Subcutaneous adipose tissue (tissue), 4 donors: Measurements from ENCODE around the gene HMOX2. TPM values are rescaled to one million over a fixed set of nuclear protein-coding genes. Genes with fewer than 3 reads are reported as not detected.

Experiments used
- total RNA-seq, 4 donors: library from RNA; depleted of rRNA; stranded (reverse); fragments of >200 nt; gene quantifications; one replicate each; pipeline ENCODE4 v1.1.0, GENCODE V29; 2016
- TF ChIP-seq, protein P1 (sequence below): fragments of 450-650 bp; IDR thresholded peaks from one replicate; pipeline ENCODE4 v1.5.1; 2016; ENCODE audit warnings: low read depth, mild to moderate bottlenecking, control low read depth, antibody characterized with exemption, moderate library complexity

The HMOX2 gene
- total RNA-seq, 4 donors from 2014 or later = 57.8 to 131 (median 88.8) TPM

DNA sequence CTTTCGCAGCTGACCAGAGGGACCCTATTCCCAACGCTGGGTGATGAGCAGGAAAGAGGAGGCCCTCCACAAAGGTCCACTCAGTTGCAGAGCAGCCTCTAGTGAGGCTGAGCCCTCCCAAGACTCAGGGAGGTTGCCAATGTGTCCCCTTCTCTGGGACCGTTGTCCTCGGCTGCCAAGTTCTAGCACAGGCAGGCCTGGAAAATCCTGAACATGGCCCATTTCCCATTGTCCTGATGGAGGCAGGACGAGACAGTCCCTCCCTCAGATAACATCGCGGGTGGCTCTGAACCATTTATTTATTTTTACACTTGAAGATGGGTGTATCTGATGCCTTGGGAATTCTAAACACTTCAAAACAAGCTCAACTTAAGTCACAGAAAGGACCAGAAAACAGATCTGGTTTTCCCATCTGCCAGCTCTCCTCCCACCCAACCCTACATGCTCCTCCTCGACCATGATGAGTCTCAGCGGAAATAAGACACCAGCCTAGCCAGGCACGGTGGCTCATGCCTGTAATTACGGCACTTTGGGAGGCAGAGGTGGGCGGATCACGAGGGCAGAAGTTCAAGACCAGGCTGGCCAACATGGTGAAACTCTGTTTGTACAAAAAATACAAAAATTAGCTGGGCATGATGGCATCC, 49.6 kb downstream of the HMOX2 start:
- TF ChIP-seq, protein P1, sequence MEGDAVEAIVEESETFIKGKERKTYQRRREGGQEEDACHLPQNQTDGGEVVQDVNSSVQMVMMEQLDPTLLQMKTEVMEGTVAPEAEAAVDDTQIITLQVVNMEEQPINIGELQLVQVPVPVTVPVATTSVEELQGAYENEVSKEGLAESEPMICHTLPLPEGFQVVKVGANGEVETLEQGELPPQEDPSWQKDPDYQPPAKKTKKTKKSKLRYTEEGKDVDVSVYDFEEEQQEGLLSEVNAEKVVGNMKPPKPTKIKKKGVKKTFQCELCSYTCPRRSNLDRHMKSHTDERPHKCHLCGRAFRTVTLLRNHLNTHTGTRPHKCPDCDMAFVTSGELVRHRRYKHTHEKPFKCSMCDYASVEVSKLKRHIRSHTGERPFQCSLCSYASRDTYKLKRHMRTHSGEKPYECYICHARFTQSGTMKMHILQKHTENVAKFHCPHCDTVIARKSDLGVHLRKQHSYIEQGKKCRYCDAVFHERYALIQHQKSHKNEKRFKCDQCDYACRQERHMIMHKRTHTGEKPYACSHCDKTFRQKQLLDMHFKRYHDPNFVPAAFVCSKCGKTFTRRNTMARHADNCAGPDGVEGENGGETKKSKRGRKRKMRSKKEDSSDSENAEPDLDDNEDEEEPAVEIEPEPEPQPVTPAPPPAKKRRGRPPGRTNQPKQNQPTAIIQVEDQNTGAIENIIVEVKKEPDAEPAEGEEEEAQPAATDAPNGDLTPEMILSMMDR = no peak

DNA sequence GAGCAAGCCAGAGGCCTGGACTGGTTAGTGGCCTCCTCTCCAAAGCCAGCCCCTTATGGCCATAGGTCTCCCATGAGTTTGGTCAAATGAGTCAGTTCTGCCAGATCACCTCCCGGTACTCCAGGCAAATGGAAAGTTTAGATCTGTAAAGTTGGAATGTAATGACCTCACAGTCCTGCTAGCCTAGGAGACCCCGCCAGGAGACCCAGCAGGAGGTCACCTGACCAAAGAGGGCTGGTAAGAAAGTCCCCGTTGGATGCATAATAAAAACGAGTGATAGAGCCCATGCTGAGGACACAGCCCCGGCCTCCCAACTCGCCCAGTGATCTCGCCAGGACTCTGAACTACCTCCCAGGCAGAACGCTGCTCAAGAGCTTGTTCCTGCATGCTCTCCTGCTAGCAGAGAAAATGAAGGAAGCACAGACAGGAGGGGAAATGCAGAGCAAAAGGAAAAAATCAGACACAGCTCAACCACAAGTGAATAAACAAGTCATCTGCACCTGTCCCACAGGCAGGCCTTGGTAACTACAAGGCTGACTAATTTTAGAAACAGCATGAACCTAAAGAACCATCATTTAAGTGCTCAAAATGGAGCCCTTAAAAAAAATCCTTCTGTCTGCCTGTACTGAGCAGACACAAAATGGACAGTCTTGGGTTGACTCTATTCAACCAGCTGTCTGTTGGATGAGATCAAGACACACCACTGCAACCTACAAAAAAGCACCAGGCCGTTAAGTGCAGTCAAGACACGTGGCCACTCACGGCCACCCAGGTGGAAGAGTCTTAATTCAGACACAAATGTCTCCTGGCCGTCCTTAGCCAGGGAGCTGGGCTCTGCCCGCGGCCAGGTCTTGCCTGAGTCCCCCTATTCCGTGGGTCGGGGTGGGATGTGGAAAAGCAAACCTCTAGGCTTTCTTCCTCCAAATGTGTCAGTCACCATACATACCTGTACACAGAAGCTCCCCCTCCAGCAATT, 53.2 kb downstream of the HMOX2 start:
- TF ChIP-seq, protein P1 = no peak

DNA sequence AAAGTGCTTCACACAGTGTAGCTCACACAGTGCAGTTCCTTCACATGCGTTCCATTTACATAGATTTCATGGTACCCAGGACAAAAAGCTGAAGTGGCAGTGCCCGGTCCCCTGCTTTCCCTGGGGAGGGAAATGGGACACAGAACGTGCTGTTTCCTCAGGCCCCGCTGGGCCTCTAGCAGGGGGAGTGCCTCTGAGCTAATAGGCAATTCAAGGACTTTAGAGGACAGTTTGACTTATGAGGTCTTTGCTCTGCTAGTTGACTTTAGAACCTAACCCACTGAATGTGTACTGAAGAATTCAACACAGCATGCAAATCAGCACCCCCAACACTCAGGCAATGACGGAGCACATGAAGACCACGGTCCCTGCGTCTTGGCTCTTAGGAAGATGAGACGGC, 55.6 kb downstream of the HMOX2 start:
- TF ChIP-seq, protein P1 = no peak

DNA sequence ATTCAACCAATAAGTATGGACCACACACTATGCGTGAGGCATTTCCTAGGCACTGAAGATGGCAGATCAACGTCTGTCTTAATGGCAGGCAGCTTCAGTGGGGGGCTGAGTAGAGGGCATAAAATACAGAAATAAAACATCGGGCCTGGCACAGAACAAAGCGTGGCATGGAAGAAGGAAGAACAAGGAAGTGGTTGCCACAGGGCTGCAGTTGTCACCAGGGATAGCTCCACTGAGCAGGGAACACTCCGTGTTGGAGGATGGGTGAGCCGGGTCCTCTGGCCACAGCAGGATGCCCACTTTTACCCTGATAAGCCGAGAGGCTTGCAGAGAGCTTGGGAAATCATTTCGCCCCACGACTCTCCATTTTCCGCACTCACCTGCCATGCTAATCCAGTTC, 56.0 kb downstream of the HMOX2 start:
- TF ChIP-seq, protein P1 = no peak

DNA sequence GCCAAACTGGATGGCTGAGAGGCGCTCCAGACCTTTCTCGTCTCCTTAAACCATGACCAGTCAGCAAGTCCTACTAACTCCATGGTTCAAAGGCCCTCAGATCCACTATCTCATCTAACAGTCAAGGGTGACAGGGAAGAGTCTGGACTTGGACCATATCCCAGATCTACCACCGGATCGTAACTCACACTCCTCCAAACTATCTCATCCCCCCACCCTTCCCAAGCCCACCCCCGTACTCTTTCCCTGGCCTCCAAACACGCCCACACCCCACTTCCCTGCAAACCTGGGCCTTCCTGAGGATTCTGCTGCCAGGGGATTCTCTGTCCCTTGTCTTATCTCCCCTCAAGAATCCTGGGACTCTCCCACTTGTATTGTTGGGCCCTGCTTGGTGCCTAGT, 57.3 kb downstream of the HMOX2 start:
- TF ChIP-seq, protein P1 = no peak

DNA sequence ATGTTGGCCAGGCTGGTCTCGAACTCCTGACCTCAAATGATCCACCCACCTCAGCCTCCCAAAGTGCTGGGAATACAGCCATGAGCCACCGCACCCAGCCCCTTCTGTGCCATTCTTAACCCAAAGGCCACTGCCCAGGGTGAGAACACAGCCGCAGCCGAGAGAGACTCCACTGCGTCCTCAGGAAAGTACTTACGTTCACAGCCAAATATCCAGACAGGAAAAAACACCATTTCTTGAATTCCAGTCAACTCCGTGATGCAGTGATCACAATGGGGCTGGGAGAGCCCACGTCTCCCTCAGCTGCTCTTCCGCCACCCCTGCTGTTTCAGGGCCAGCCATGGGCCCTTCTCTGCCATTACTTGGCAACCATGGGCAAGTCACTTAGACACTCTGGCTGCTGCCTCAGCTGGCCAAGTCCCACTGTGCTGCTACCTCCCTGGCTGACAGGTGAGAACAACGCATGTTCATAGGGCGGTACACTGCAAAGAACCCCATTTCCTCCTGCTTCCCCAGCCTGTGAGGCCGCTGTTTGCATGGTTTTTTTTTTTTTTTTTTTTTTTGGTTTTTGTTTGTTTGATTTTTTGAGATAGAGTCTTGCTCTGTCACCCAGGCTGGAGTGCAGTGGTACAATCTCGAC, 58.1 kb downstream of the HMOX2 start:
- TF ChIP-seq, protein P1 = no peak

DNA sequence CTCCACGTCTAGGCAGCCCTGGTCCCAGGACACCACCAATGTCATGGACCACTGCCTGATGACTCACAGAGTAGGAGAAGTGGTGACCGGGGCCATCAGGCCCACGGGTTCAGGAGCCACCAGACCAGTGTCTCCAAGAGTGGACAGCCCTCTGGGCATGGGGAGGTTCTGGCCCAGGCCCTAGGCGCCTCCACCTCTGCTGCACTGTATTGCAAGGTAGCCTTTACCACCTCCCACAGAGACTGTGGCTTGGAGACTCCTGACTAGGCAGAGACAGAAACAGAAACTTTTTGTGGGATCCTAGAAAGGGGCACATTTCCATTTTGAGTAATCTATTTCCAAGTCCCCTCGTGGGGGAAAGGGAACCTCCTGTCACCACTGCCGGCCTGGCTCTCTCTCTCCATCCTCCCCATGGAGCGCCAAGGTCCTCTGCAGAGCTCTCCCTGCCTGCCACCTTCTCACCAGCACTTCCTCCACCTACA, 59.5 kb downstream of the HMOX2 start:
- TF ChIP-seq, protein P1 = no peak
